Motor neuron (in vitro differentiated cells): ENCODE results near the gene MAPK8. TPM values are rescaled to one million over a fixed set of nuclear protein-coding genes. Genes with fewer than 3 reads are reported as not detected.

Source experiments
- ATAC-seq, 8 experiments: fragments of 200-7000 bp; cut with Tn5 transposase; replicated peaks in 6 of 8; 2 replicates each; pipeline ENCODE4 v1.8.0; 2021; ENCODE audit warnings: mild to moderate bottlenecking in 8 of 8, moderate library complexity in 8 of 8
- H3K27ac ChIP-seq, 2 donors: fragments of 250-450 bp; sonication (Bioruptor Pico); 2 replicates each; pipeline ENCODE4 v1.9.0; 2021; ENCODE audit warnings: antibody characterized with exemption in 2 of 2, mild to moderate bottlenecking in 2 of 2, moderate library complexity in 1 of 2
- H3K4me1 ChIP-seq, 2 donors: fragments of 250-450 bp; sonication (Bioruptor Pico); replicated peaks in 1 of 2; 2 replicates each; pipeline ENCODE4 v1.6.1; 2021; ENCODE audit warnings: antibody characterized with exemption in 2 of 2, mild to moderate bottlenecking in 2 of 2, moderate library complexity in 1 of 2
- H3K4me3 ChIP-seq, 5 donors: fragments of 250-450 bp; sonication (Bioruptor Pico); 2 replicates each; pipeline ENCODE4 v1.9.0; 2021; ENCODE audit warnings: antibody characterized with exemption in 5 of 5, mild to moderate bottlenecking in 5 of 5, moderate library complexity in 4 of 5
- WGBS, 10 experiments: fragments of 450-650 bp; shearing (Covaris generic); methylation state at CpG; one replicate each; pipeline ENCODE4 v1.0.0; 2022; 5-methylcytosine and 5-hydroxymethylcytosine counted together
- in situ Hi-C, 9 experiments: fragments of 400-800 bp; cut with MboI; loops; one replicate each; pipeline ENCODE4 v1.15.0; 2021; ENCODE audit warnings: low sequenced_read_pairs in 9 of 9, low pct_unique_long_range_greater_than_20kb in 2 of 9; ENCODE audit not compliant: unreplicated experiment in 9 of 9
- total RNA-seq, 8 experiments: library from RNA; unstranded; fragments of 300-600 nt; gene quantifications; 2 replicates each; pipeline versions ENCODE4 v1.2.3 to v1.2.4, GENCODE V29; 2022

The MAPK8 gene
- total RNA-seq, 8 experiments from 2014 or later, result 21.2 to 122 (median 68.1) TPM

GRCh38 chr10:48284002-48284546 lies 22.4 kb upstream of the MAPK8 start:
- 20 to 100% (median 75%) methylated on average over 1 to 2 of the region's 2 CpGs; no CpG with 5 or more reads in 5 of the 10 experiments for WGBS, 10 experiments
- in situ Hi-C loops, result loop anchor here in 1 of 9 experiments (25.0 kb wide), 1 partner anchor 1722 kb away; the partner anchor contains the start of gene GPRIN2
- no peak for ATAC-seq
- Histone ChIP-seq H3K4me1 (peaks cover 0 to 18% of the 10 kb centered on the region in 2 donors), H3K4me3 (no peak overlapping the region), H3K27ac (no peak overlapping the region)

- Histone ChIP-seq H3K27ac (no peak overlapping the region), H3K4me3 (no peak overlapping the region), H3K4me1 (peaks cover 5 to 25% of the 10 kb centered on the region in 2 donors)
- 0 to 100% (median 43%) methylated on average over 1 to 3 of the region's 4 CpGs; no CpG with 5 or more reads in 3 of the 10 experiments for WGBS, 10 experiments
- no peak for ATAC-seq
- in situ Hi-C loops, result loop anchor here in 1 of 9 experiments (25.0 kb wide), 1 partner anchor 1723 kb away; the partner anchor contains the start of gene GPRIN2
These were observed 21.7 kb upstream of the MAPK8 start for GRCh38 chr10:48284811-48285210.

GRCh38 chr10:48285710-48286109 lies 20.8 kb upstream of the MAPK8 start:
- in situ Hi-C loops, result loop anchor here in 1 of 9 experiments (25.0 kb wide), 1 partner anchor 1723 kb away; the partner anchor contains the start of gene GPRIN2
- no peak overlapping the region for H3K27ac ChIP-seq
- peak in 4 of 8 experiments; percentile 15 to 81 (median 77) for ATAC-seq
- H3K4me1 ChIP-seq, result peaks cover 6 to 27% of the 10 kb centered on the region in 2 donors
- H3K4me3 ChIP-seq, result no peak overlapping the region
- WGBS, 10 experiments, result 16 to 100% (median 60%) methylated on average over 1 to 5 of the region's 5 CpGs; no CpG with 5 or more reads in 3 of the 10 experiments

- 30 to 100% (median 80%) methylated on average over 1 of the region's 1 CpG; no CpG with 5 or more reads in 2 of the 10 experiments for WGBS, 10 experiments
- Histone ChIP-seq H3K27ac (no peak overlapping the region), H3K4me1 (peaks cover 6 to 27% of the 10 kb centered on the region in 2 donors), H3K4me3 (no peak overlapping the region)
- in situ Hi-C loops, result loop anchor here in 1 of 9 experiments (25.0 kb wide), 1 partner anchor 1724 kb away; the partner anchor contains the start of gene GPRIN2
- ATAC-seq, result no peak
These were observed 20.1 kb upstream of the MAPK8 start for GRCh38 chr10:48286356-48286755.

GRCh38 chr10:48287417-48288391 lies 18.8 kb upstream of the MAPK8 start:
- H3K27ac ChIP-seq, result peak overlapping the region in 1 of 2 donors; percentile 27
- 35 to 100% (median 91%) methylated on average over 1 to 9 of the region's 13 CpGs; no CpG with 5 or more reads in 3 of the 10 experiments for WGBS, 10 experiments
- no peak overlapping the region for H3K4me3 ChIP-seq
- H3K4me1 ChIP-seq, result peaks cover 6 to 27% of the 10 kb centered on the region in 2 donors
- in situ Hi-C loops, result loop anchor here in 1 of 9 experiments (25.0 kb wide), 1 partner anchor 1725 kb away; the partner anchor contains the start of gene GPRIN2
- ATAC-seq, result peak in 7 of 8 experiments; percentile 27 to 69 (median 60)

GRCh38 chr10:48288661-48289060 lies 17.8 kb upstream of the MAPK8 start:
- ATAC-seq, result no peak
- Histone ChIP-seq H3K4me3 (no peak overlapping the region), H3K27ac (no peak overlapping the region), H3K4me1 (peaks cover 6 to 27% of the 10 kb centered on the region in 2 donors)
- WGBS, 10 experiments, result 61 to 100% (median 85%) methylated on average over 1 to 3 of the region's 7 CpGs; no CpG with 5 or more reads in 4 of the 10 experiments
- in situ Hi-C loops, result loop anchor here in 1 of 9 experiments (25.0 kb wide), 1 partner anchor 1726 kb away; the partner anchor contains the start of gene GPRIN2

- in situ Hi-C loops, result loop anchor here in 1 of 9 experiments (25.0 kb wide), 1 partner anchor 1727 kb away; the partner anchor contains the start of gene GPRIN2
- 0 to 86% (median 53%) methylated on average over 1 to 7 of the region's 9 CpGs; no CpG with 5 or more reads in 2 of the 10 experiments for WGBS, 10 experiments
- Histone ChIP-seq H3K4me1 (peaks cover 6 to 27% of the 10 kb centered on the region in 2 donors), H3K27ac (no peak overlapping the region), H3K4me3 (no peak overlapping the region)
- ATAC-seq, result peak; percentile 73 to 89 (median 84)
These were observed 16.8 kb upstream of the MAPK8 start for GRCh38 chr10:48289501-48290238.

- H3K27ac ChIP-seq, result no peak overlapping the region
- in situ Hi-C loops, result loop anchor here in 1 of 9 experiments (25.0 kb wide), 1 partner anchor 1728 kb away; the partner anchor contains the start of gene GPRIN2
- H3K4me3 ChIP-seq, result no peak overlapping the region
- no peak for ATAC-seq
- 74 to 100% (median 100%) methylated on average over 1 to 6 of the region's 9 CpGs; no CpG with 5 or more reads in 3 of the 10 experiments for WGBS, 10 experiments
- H3K4me1 ChIP-seq, result peaks cover 6 to 26% of the 10 kb centered on the region in 2 donors
These were observed 16.2 kb upstream of the MAPK8 start for GRCh38 chr10:48290286-48290685.

- ATAC-seq, result no peak
- in situ Hi-C loops, result loop anchor here in 1 of 9 experiments (25.0 kb wide), 1 partner anchor 1729 kb away; the partner anchor contains the start of gene GPRIN2
- Histone ChIP-seq H3K4me3 (no peak overlapping the region), H3K27ac (no peak overlapping the region), H3K4me1 (peaks cover 6 to 18% of the 10 kb centered on the region in 2 donors)
- WGBS, 10 experiments, result 67 to 100% (median 88%) methylated on average over 1 to 3 of the region's 3 CpGs; no CpG with 5 or more reads in 5 of the 10 experiments
These were observed 15.3 kb upstream of the MAPK8 start for GRCh38 chr10:48291190-48291589.

GRCh38 chr10:48292616-48293015 lies 13.9 kb upstream of the MAPK8 start:
- Histone ChIP-seq H3K4me1 (peaks cover 6 to 16% of the 10 kb centered on the region in 2 donors), H3K27ac (no peak overlapping the region), H3K4me3 (no peak overlapping the region)
- ATAC-seq, result no peak
- in situ Hi-C loops, result loop anchor here in 1 of 9 experiments (25.0 kb wide), 1 partner anchor 1730 kb away; the partner anchor contains the start of gene GPRIN2
- 69 to 100% (median 88%) methylated on average over 2 to 3 of the region's 3 CpGs; no CpG with 5 or more reads in 2 of the 10 experiments for WGBS, 10 experiments

- 37 to 100% (median 73%) methylated on average over 1 to 2 of the region's 2 CpGs; no CpG with 5 or more reads in 2 of the 10 experiments for WGBS, 10 experiments
- Histone ChIP-seq H3K27ac (no peak overlapping the region), H3K4me1 (peaks cover 2 to 7% of the 10 kb centered on the region in 2 donors), H3K4me3 (no peak overlapping the region)
- in situ Hi-C loops, result loop anchor here in 1 of 9 experiments (25.0 kb wide), 1 partner anchor 1732 kb away; the partner anchor contains the start of gene GPRIN2
- no peak for ATAC-seq
These were observed 12.0 kb upstream of the MAPK8 start for GRCh38 chr10:48294431-48294830.
